GM23248 (cell line): ENCODE data around the gene PUM1. TPM values are rescaled to one million over a fixed set of nuclear protein-coding genes. Genes with fewer than 3 reads are reported as not detected.

Experiments
- DNase-seq: peaks from one replicate; pipeline ENCODE4 v3.0.0-alpha.2; 2015
- H2AFZ ChIP-seq: fragments of 200-600 bp; sonication (generic); 2 replicates; pipeline ENCODE4 v1.6.1; 2016; ENCODE audit warnings: antibody characterized with exemption
- H3F3A ChIP-seq: fragments of 200-600 bp; sonication (generic); 2 replicates; pipeline ENCODE4 v1.6.1; 2016; ENCODE audit warnings: mild to moderate bottlenecking, antibody characterized with exemption, mixed run types; ENCODE audit not compliant: insufficient read depth
- H3K27ac ChIP-seq: fragments of 200-600 bp; sonication (generic); 2 replicates; pipeline ENCODE4 v1.5.1; 2016; ENCODE audit warnings: mild to moderate bottlenecking
- H3K27me3 ChIP-seq: fragments of 200-600 bp; sonication (generic); replicated peaks from 2 replicates; pipeline ENCODE4 v1.6.1; 2016; ENCODE audit warnings: mild to moderate bottlenecking; ENCODE audit not compliant: insufficient read depth
- H3K36me3 ChIP-seq: fragments of 200-600 bp; sonication (generic); 2 replicates; pipeline ENCODE4 v1.6.1; 2016; ENCODE audit warnings: low read depth, mild to moderate bottlenecking
- H3K4me1 ChIP-seq: fragments of 200-600 bp; sonication (generic); 2 replicates; pipeline ENCODE4 v1.6.1; 2016; ENCODE audit warnings: mild to moderate bottlenecking; ENCODE audit not compliant: insufficient read depth
- H3K4me2 ChIP-seq: fragments of 200-600 bp; sonication (generic); one replicate; pipeline ENCODE4 v1.6.1; 2016; ENCODE audit warnings: mild to moderate bottlenecking; ENCODE audit not compliant: unreplicated experiment
- H3K4me3 ChIP-seq: fragments of 200-600 bp; sonication (generic); 2 replicates; pipeline ENCODE4 v1.5.1; 2016; ENCODE audit warnings: mild to moderate bottlenecking
- H3K79me2 ChIP-seq: fragments of 200-600 bp; sonication (generic); 2 replicates; pipeline ENCODE4 v1.6.1; 2016; ENCODE audit warnings: mild to moderate bottlenecking; ENCODE audit not compliant: insufficient read depth
- H3K9ac ChIP-seq: fragments of 200-600 bp; sonication (generic); 2 replicates; pipeline ENCODE4 v1.6.1; 2016; ENCODE audit warnings: mild to moderate bottlenecking
- H3K9me2 ChIP-seq: fragments of 200-600 bp; sonication (generic); 2 replicates; pipeline ENCODE4 v1.6.1; 2016; ENCODE audit warnings: mixed run types, mild to moderate bottlenecking, moderate library complexity; ENCODE audit not compliant: insufficient read depth
- H3K9me3 ChIP-seq: fragments of 200-600 bp; sonication (generic); one replicate; pipeline ENCODE4 v1.6.1; 2017; ENCODE audit warnings: low read depth
- H4K20me1 ChIP-seq: fragments of 200-600 bp; sonication (generic); 2 replicates; pipeline ENCODE4 v1.6.0; 2016; ENCODE audit not compliant: insufficient read depth
- EZH2 ChIP-seq: fragments of 200-600 bp; sonication (generic); IDR thresholded peaks from 2 replicates; pipeline ENCODE4 v1.6.1; 2018; ENCODE audit warnings: antibody characterized with exemption, mild to moderate bottlenecking; ENCODE audit not compliant: insufficient read depth, poor library complexity, severe bottlenecking
- EZH2phosphoT487 ChIP-seq: fragments of 200-600 bp; sonication (generic); IDR thresholded peaks from 2 replicates; pipeline ENCODE4 v1.6.1; 2018; ENCODE audit warnings: antibody characterized with exemption, moderate library complexity, mild to moderate bottlenecking, low read depth; ENCODE audit not compliant: insufficient read depth
- WGBS, 2 experiments: methylation state at CpG; one replicate each; pipeline ENCODE4 v1.1.6; 2015 to 2017; ENCODE audit warnings: low lambda C conversion rate in 2 of 2, low coverage in 1 of 2; ENCODE audit errors: missing lambda C conversion rate in 2 of 2; 5-methylcytosine and 5-hydroxymethylcytosine counted together
- in situ Hi-C: fragments of 300-500 bp; cut with MboI; formaldehyde crosslinking; loops from 2 replicates; pipeline ENCODE4 v1.15.0; 2020
- polyA plus RNA-seq: library from polyadenylated mRNA; unstranded; fragments of >200 nt; fragmentation: Nextera tagmentation; extraction: Ambion mirVana; gene quantifications from 2 replicates; pipeline ENCODE4 v1.2.1, GENCODE V29; 2016
- total RNA-seq: library from RNA; depleted of rRNA; stranded (reverse); fragments of >200 nt; shearing (Covaris generic); gene quantifications from 2 replicates; pipeline ENCODE4 v1.2.3, GENCODE V29; 2014

Gene PUM1
- total and polyA plus RNA-seq, 2 experiments from 2014 or later: 46.3 to 49.5 TPM

- 0 out of 2 replicates have a peak, but pooled peaks cover 5% of the 10 kb centered on the region for H3K79me2 ChIP-seq
- in situ Hi-C loops: no loop called here
- H3K4me1 ChIP-seq: no peaks in the 10 kb centered on the region
- H3K36me3 ChIP-seq: no peaks in the 10 kb centered on the region
- peaks cover 14% of the 10 kb centered on the region for H3F3A ChIP-seq
- WGBS, 2 experiments: 9 to 17% methylated on average over 14 to 20 of the region's 68 CpGs
- no peaks in the 10 kb centered on the region for H3K9me2 ChIP-seq
- no peak within 1 kb of the TSS for H3K27ac ChIP-seq
- H3K27me3 ChIP-seq: no peaks in the 10 kb centered on the region
- no peaks in the 10 kb centered on the region for H3K9me3 ChIP-seq
- H3K9ac ChIP-seq: peak within 1 kb of the TSS; percentile 78
- peak within 1 kb of the TSS; percentile 62 for H3K4me2 ChIP-seq
- no peaks in the 10 kb centered on the region for H4K20me1 ChIP-seq
- peak within 1 kb of the TSS; percentile 85 for H2AFZ ChIP-seq
- DNase-seq: peak; percentile 78
- TF ChIP-seq EZH2 (no peak), EZH2phosphoT487 (no peak)
- peak within 1 kb of the TSS; percentile 81 for H3K4me3 ChIP-seq
Observed at GRCh38 chr1:30908696-30909364, 156.7 kb downstream of the PUM1 start, which contains the start of gene SDC3. Gene SDC3, minus strand, starts transcription at chr1:30908758. Its CDS starts 172 bp downstream, at chr1:30908586.

GRCh38 chr1:30908316-30908695 is 157.2 kb downstream of the PUM1 start:
- H3K4me2 ChIP-seq: peak overlapping the region; percentile 56
- H3K4me3 ChIP-seq: peak overlapping the region; percentile 81
- peak overlapping the region; percentile 78 for H3K9ac ChIP-seq

GRCh38 chr1:30907481-30908315 is 157.8 kb downstream of the PUM1 start:
- Histone ChIP-seq H3K9ac (peak overlapping the region; percentile 78), H3K9me3 (no peaks in the 10 kb centered on the region), H3K9me2 (no peaks in the 10 kb centered on the region), H3K4me2 (peak overlapping the region; percentile 56), H4K20me1 (no peaks in the 10 kb centered on the region), H3K4me3 (peak overlapping the region; percentile 81), H3F3A (peaks cover 14% of the 10 kb centered on the region), H3K79me2 (0 out of 2 replicates have a peak, but pooled peaks cover 5% of the 10 kb centered on the region), H3K27me3 (no peaks in the 10 kb centered on the region), H2AFZ (peak overlapping the region; percentile 62; the same call in 1 of the 2 replicates), H3K36me3 (no peaks in the 10 kb centered on the region), H3K4me1 (no peaks in the 10 kb centered on the region), H3K27ac (no peak overlapping the region)
- DNase-seq: peak; percentile 15
- 16 to 22% methylated on average over 34 to 39 of the region's 47 CpGs for WGBS, 2 experiments
- TF ChIP-seq EZH2 (no peak), EZH2phosphoT487 (no peak)
- in situ Hi-C loops: no loop called here

More at GRCh38 chr1:30908316-30908695, 157.2 kb downstream of the PUM1 start:
- H2AFZ ChIP-seq: no peak overlapping the region
- 2% methylated on average over 40 of the region's 69 CpGs; no CpG with 5 or more reads in 1 of the 2 experiments for WGBS, 2 experiments
- H3K27ac ChIP-seq: no peak overlapping the region
- DNase-seq: no peak
- no peaks in the 10 kb centered on the region for H3K9me3 ChIP-seq
- no peaks in the 10 kb centered on the region for H3K27me3 ChIP-seq
- H3K4me1 ChIP-seq: no peaks in the 10 kb centered on the region
- no peaks in the 10 kb centered on the region for H4K20me1 ChIP-seq
- no peaks in the 10 kb centered on the region for H3K9me2 ChIP-seq
- TF ChIP-seq EZH2 (no peak), EZH2phosphoT487 (no peak)
- in situ Hi-C loops: no loop called here
- peaks cover 14% of the 10 kb centered on the region for H3F3A ChIP-seq
- no peaks in the 10 kb centered on the region for H3K36me3 ChIP-seq
- 0 out of 2 replicates have a peak, but pooled peaks cover 5% of the 10 kb centered on the region for H3K79me2 ChIP-seq

- 0 out of 2 replicates have a peak, but pooled peaks cover 5% of the 10 kb centered on the region for H3K79me2 ChIP-seq
- no peaks in the 10 kb centered on the region for H3K9me2 ChIP-seq
- H3K27me3 ChIP-seq: no peaks in the 10 kb centered on the region
- H3K36me3 ChIP-seq: no peaks in the 10 kb centered on the region
- DNase-seq: no peak
- peak overlapping the region; percentile 81 for H3K4me3 ChIP-seq
- H3K4me1 ChIP-seq: no peaks in the 10 kb centered on the region
- H3K9ac ChIP-seq: no peak overlapping the region
- H3F3A ChIP-seq: peaks cover 14% of the 10 kb centered on the region
- H3K9me3 ChIP-seq: no peaks in the 10 kb centered on the region
- H4K20me1 ChIP-seq: no peaks in the 10 kb centered on the region
- in situ Hi-C loops: no loop called here
- WGBS, 2 experiments: 91 to 94% methylated on average over 9 of the region's 9 CpGs
- H3K27ac ChIP-seq: no peak overlapping the region
- H3K4me2 ChIP-seq: peak overlapping the region; percentile 56
- no peak for TF ChIP-seq EZH2
- H2AFZ ChIP-seq: no peak overlapping the region
Observed at GRCh38 chr1:30906631-30907441, 158.7 kb downstream of the PUM1 start.
